Activated CD8-positive, alpha-beta memory T cell treated with anti-CD3 and anti-CD28 coated beads, Interleukin-2, amount 10 ng/mL, durations not matched to agents 7 days and 5 days (primary cell): ENCODE results near the gene CYP27C1. TPM values are rescaled to one million over a fixed set of nuclear protein-coding genes. Genes with fewer than 3 reads are reported as not detected.

ENCODE experiments used
- ATAC-seq: fragments of 150-1000 bp; cut with Tn5 transposase; one replicate; pipeline ENCODE4 v1.10.0; 2021; ENCODE audit warnings: moderate library complexity
- CTCF ChIA-PET: fragments of 350-600 bp; sonication (Branson Sonifier 250); formaldehyde crosslinking; loops from one replicate; lab custom pipeline; 2021; ENCODE audit warnings: antibody characterized with exemption; lab: Charles Lee
- DNase-seq: peaks from one replicate; pipeline ENCODE4 v3.0.0-alpha.2; 2020
- H3K27ac Mint-ChIP-seq: one replicate; pipeline ENCODE4 v1.8.0; 2021; ENCODE audit warnings: mild to moderate bottlenecking, mixed read lengths
- H3K27me3 Mint-ChIP-seq: one replicate; pipeline ENCODE4 v1.8.0; 2021; ENCODE audit warnings: mixed read lengths
- H3K36me3 Mint-ChIP-seq: one replicate; pipeline ENCODE4 v1.8.0; 2021; ENCODE audit warnings: mild to moderate bottlenecking, mixed read lengths
- H3K4me1 Mint-ChIP-seq: one replicate; pipeline ENCODE4 v1.8.0; 2021; ENCODE audit warnings: mixed read lengths
- H3K4me3 Mint-ChIP-seq: one replicate; pipeline ENCODE4 v1.8.0; 2021; ENCODE audit warnings: mild to moderate bottlenecking, moderate library complexity, mixed read lengths
- H3K9me3 Mint-ChIP-seq: one replicate; pipeline ENCODE4 v1.8.0; 2022; ENCODE audit warnings: low read depth, mixed read lengths
- total RNA-seq, 2 experiments: library from RNA; stranded (reverse); gene quantifications; one replicate each; pipeline ENCODE4 v1.2.3, GENCODE V29; 2021

The CYP27C1 gene
- total RNA-seq, 2 experiments from 2014 or later: not detected

DNA sequence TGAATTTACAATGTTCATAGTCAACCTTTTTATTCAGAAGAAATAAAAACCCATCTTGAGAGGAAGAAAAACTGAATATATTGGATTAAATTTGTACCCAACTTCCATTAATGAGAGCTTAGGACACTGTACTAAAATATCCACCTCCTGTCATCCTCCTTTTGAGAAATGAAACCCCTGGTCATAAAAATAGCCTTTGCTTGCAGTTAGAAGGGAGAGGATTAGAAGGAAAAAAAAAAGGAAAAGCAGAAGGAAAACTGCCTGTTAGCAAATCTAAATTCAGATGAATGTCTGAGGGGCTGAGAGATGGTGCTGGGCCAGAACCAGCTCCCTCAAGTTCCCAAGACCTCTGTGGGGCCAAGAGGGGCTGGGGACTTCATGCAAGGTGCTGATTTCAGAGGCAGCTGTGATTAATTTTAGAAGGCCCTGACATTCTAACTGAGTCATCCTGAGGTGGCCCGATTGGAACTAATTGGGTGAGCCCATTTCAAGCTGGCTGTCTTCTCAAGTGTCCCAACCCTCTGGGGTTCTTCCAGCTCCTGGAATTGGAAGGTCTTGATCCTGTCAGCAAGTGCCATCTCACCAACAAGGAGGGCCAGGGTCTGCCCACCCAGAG, 74.7 kb downstream of the CYP27C1 start:
- Mint-ChIP-seq H3K36me3 (no peaks in the 10 kb centered on the region), H3K4me1 (no peaks in the 10 kb centered on the region), H3K4me3 (no peak overlapping the region), H3K27ac (no peak overlapping the region), H3K27me3 (peaks cover 8% of the 10 kb centered on the region), H3K9me3 (no peaks in the 10 kb centered on the region)
- DNase-seq: no peak
- CTCF ChIA-PET: interaction anchor here (1.2 kb wide), 1 partner anchor 95 kb away, joined by 3 read pairs; no protein-coding TSS in a partner anchor
- ATAC-seq: no peak

DNA sequence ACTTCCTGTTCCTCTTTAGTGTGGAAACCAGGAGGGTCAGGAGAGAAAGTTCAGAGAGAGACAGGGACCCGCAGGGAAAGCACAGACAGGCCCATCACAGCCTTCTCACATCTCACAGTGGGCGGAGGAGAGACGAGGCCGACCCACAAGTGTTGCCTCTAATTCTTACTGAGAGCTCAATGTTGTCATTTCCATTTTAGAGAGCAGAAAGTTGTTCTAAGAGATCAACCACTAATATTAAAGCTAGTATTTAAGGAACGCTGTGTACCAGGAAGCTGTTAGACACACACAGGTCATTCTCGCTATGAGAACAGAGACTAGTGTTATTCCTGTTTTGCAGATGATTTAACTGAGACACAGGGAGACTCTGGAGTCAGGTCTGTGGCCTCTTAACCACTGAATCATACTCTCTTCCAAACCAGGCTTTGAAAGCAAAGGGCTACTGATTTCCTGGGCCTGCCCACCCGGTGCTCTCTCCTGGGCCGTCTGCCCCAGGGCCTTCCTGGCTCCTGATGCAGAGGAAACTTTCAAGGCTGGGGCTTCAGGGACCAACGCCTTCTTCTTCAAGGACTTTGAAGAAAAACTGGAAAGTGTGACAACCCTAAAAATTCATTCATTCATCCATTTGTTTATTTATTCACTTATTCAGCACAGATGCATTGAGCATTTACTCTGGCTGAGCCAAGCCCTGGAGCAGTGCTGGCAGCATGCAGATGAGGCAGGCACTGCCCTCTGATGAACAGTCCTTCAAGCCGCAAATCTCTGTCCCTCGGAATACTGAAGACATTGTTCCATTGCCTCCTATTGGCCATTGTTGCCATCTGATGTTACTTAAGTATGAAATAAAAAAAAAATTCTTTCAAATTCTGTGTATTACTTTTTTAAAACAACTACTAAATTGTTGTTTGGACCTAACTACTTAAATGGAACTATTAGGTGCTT, 76.0 kb downstream of the CYP27C1 start:
- CTCF ChIA-PET: no interaction called here
- no peak for ATAC-seq
- Mint-ChIP-seq H3K9me3 (no peaks in the 10 kb centered on the region), H3K4me3 (no peak overlapping the region), H3K27ac (no peak overlapping the region), H3K36me3 (no peaks in the 10 kb centered on the region), H3K27me3 (peaks cover 12% of the 10 kb centered on the region), H3K4me1 (no peaks in the 10 kb centered on the region)
- no peak for DNase-seq

DNA sequence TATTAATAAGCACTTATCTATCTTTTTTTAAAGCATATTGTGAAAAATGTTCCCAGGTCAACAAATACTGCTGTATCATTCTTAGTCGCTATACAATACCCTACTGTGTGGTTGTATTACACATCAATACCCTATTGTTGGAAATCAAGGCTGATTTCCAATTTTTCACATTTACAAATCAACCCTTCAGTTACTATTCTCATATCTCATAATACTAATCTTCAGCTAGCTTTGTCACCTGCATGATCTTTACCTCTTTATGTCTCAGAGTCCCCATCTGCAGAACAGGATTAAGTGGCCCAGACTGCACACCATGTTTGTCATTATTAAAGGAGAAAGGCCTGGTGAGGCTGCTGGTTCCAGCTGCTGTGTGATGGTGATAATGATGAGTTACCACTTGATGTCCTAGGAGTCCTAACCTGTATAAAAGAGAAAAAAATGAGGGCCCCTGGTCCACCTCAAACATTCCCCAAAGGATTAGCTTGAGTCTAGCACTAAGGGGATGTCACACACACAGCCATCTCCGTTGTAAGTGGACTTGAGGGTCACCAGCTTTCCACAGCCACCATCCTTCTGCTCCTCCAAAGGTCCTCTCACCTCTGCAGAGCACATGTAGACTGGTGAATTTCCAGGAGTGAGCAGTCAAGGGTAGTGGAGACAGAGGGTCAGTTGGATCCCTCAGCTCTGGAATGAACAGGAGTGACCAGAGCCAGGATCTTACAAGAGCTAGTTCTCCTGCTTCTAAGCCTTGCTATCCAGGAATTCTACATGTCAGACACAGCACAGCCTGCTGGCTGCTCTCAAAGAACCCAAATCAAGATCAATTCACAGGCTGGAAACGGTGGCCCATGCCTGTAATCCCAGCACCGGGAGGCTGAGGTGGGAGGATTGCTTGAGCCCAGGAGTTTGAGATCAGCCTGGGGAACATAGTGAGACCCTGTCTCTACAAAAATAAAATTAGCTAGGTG, 77.2 kb downstream of the CYP27C1 start:
- CTCF ChIA-PET: interaction anchor here (0.6 kb wide), 1 partner anchor 1083 kb away, joined by 3 read pairs; no protein-coding TSS in a partner anchor
- H3K4me3 Mint-ChIP-seq: no peak overlapping the region
- peaks cover 12% of the 10 kb centered on the region for H3K27me3 Mint-ChIP-seq
- no peak for ATAC-seq
- no peaks in the 10 kb centered on the region for H3K36me3 Mint-ChIP-seq
- DNase-seq: no peak
- no peaks in the 10 kb centered on the region for H3K4me1 Mint-ChIP-seq
- H3K9me3 Mint-ChIP-seq: no peaks in the 10 kb centered on the region
- H3K27ac Mint-ChIP-seq: no peak overlapping the region

DNA sequence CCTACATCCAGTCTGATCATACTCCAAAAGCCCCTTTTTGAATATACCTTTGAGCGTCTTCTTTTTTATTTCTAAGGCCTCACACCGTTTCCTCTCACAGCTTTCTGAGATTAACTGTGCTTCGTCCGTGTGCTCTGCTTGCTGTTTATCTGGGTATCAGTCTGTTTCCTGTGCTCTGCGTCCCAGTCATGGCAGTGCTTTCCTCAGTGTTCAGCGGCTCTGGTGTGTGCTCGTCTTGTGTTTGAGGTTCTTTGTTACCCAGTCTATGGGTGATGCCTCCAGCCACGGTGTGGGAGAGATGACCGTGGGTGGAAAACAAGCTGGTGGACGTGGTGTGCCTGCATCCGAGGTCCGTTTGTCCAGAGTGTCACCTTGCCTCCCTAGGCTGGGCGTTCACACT, 79.6 kb downstream of the CYP27C1 start:
- H3K4me3 Mint-ChIP-seq: no peak overlapping the region
- H3K27ac Mint-ChIP-seq: no peak overlapping the region
- H3K4me1 Mint-ChIP-seq: no peaks in the 10 kb centered on the region
- no peaks in the 10 kb centered on the region for H3K9me3 Mint-ChIP-seq
- peaks cover 12% of the 10 kb centered on the region for H3K27me3 Mint-ChIP-seq
- CTCF ChIA-PET: interaction anchor here (1.0 to 1.2 kb wide), 2 partner anchors 19 to 502 kb away, joined by 3 to 4 read pairs; no protein-coding TSS in a partner anchor
- no peaks in the 10 kb centered on the region for H3K36me3 Mint-ChIP-seq
- no peak for ATAC-seq
- no peak for DNase-seq

DNA sequence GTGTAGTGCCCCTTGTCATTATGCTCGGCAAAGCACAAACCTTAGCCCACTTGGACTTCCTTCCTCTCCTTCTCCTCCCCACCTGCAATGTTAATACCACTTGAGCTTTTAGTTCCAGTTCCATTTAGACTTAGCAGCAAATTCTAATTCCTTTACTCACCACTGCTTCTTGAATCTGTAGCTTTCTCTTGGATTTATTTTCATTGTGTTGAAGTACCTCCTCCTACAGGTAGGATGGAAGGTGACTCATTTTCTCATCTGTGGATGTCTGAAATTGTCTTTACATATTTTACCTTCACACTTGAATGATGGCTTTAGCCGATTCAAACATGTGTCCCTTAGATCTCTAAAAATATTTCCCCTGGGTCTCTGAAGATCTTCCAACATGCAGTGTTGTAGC, 80.3 kb downstream of the CYP27C1 start:
- Mint-ChIP-seq H3K4me3 (no peak overlapping the region), H3K4me1 (no peaks in the 10 kb centered on the region), H3K36me3 (no peaks in the 10 kb centered on the region), H3K9me3 (no peaks in the 10 kb centered on the region), H3K27me3 (peaks cover 12% of the 10 kb centered on the region), H3K27ac (no peak overlapping the region)
- DNase-seq (no peak), ATAC-seq (no peak)
- CTCF ChIA-PET: interaction anchor here (1.0 to 1.2 kb wide), 4 partner anchors 18 to 502 kb away, joined by 3 to 4 read pairs (median 3); no protein-coding TSS in a partner anchor

DNA sequence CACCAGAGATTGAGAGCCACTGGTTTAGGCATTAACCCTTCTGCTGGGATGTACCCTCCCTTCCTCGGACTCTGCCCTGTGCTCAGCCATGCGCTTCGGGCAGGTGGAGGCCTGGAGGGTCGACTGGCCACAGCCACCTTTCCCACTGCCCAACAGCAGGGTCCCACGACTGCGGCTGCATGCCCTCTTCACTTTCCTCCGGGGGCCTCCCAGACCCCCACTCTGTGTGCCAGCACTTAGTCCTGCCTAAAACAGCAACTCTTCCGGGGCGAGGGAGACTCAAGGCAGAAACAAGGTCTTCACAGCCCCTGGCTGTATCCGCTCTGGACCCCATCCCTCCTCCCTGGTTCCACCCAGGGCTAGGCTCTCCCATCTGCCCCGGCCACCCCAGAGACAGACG, 81.8 kb downstream of the CYP27C1 start:
- ATAC-seq (no peak), DNase-seq (no peak)
- Mint-ChIP-seq H3K4me1 (no peaks in the 10 kb centered on the region), H3K9me3 (no peaks in the 10 kb centered on the region), H3K4me3 (no peak overlapping the region), H3K27ac (no peak overlapping the region), H3K27me3 (peaks cover 15% of the 10 kb centered on the region), H3K36me3 (no peaks in the 10 kb centered on the region)
- CTCF ChIA-PET: no interaction called here

DNA sequence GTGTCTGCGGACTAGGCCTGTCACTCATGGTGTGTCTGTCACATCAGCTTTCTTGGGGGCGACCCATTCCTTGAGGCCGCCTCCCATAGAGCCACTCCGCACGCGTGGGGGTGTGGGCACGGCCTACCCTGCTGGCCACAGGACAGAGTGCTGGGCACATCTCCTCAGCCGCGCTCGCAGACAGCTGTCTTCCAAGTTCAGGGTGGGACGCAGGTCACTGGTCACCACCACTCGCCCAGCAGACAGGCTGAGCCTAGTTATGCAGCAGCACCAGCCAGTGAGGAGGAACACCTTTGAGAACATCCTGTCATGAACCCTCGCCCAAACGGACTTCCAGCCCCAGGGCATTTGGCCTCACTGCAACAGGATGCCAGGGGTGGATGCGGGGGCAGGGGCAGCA, 82.4 kb downstream of the CYP27C1 start:
- H3K36me3 Mint-ChIP-seq: no peaks in the 10 kb centered on the region

DNA sequence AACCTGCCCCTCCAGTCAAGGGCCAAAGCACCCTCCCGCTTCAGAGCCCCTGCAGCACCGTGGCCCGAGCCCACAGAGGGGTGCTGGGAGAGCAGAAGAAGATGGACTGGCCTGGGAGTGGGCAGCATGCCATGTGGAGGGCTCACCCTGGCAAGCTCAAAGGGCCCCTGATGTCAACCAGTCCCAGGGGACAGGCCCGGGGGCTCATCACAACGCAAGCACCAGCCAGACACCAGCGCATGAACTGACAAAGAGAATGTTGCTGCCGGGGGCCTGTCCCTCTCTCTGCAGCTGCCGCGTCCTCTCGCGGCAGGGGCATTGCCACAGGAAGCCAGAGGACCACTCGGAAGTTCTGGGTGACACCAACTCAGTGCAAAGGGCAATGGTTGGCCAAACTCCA, 82.9 kb downstream of the CYP27C1 start:
- peaks cover 15% of the 10 kb centered on the region for H3K27me3 Mint-ChIP-seq
- no peak for DNase-seq
- no peaks in the 10 kb centered on the region for H3K36me3 Mint-ChIP-seq
- no peak overlapping the region for H3K27ac Mint-ChIP-seq
- ATAC-seq: no peak
- no peaks in the 10 kb centered on the region for H3K9me3 Mint-ChIP-seq
- no peaks in the 10 kb centered on the region for H3K4me1 Mint-ChIP-seq
- H3K4me3 Mint-ChIP-seq: no peak overlapping the region
- CTCF ChIA-PET: no interaction called here

More for the DNA sequence above, 82.4 kb downstream of the CYP27C1 start:
- CTCF ChIA-PET: no interaction called here
- DNase-seq (no peak), ATAC-seq (no peak)
- Mint-ChIP-seq H3K9me3 (no peaks in the 10 kb centered on the region), H3K27ac (no peak overlapping the region), H3K4me3 (no peak overlapping the region), H3K27me3 (peaks cover 15% of the 10 kb centered on the region), H3K4me1 (no peaks in the 10 kb centered on the region)

DNA sequence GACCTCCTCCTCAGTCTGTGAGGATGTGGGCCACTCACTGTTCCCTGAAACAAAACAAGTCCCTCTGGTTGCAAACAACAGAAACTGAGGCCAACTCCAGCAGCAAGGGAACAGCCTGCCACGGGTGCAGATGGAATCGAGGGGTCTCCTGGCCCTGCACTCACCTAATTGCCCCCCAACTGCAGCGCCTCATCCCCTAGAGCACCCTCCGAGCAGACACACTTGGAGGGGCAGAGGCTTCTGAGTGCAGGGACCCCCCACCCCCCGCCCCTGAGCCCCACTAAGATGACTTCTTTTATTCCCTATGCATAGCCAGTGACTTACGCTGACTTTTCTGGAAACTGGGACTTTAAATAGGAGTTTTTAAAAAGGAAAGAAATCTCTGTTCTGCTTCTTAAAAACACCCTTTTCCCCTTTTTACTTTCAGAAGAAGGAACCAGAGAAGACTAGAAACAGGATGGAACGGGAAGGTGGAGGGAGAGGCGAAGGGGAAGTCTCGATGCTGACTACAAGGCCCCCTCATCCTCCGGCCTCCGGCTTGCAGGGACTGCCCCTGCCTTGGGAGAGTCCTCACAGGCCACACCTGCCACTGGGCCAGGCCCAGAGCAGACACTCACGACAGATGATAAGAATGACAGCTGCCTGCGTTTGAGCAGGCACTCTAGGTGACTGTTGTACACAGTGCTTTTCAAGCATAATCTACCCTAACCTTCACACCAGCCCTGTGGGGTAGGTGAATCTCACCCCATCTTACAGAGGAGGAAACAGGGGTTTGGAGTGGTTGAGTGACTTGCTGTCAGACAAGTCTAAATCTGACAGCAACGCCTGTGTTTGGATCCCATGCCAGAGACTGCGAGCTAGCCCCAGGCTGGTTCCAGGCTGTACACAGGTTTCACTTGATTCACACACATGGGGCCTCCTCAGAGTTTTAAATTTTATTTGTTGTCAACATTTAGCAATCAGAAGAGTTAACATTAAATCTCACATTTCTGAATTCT, 85.0 kb downstream of the CYP27C1 start:
- Mint-ChIP-seq H3K27ac (no peak overlapping the region), H3K27me3 (peaks cover 9% of the 10 kb centered on the region), H3K4me3 (no peak overlapping the region), H3K4me1 (no peaks in the 10 kb centered on the region), H3K36me3 (no peaks in the 10 kb centered on the region), H3K9me3 (no peaks in the 10 kb centered on the region)
- DNase-seq: no peak
- no peak for ATAC-seq
- CTCF ChIA-PET: no interaction called here

DNA sequence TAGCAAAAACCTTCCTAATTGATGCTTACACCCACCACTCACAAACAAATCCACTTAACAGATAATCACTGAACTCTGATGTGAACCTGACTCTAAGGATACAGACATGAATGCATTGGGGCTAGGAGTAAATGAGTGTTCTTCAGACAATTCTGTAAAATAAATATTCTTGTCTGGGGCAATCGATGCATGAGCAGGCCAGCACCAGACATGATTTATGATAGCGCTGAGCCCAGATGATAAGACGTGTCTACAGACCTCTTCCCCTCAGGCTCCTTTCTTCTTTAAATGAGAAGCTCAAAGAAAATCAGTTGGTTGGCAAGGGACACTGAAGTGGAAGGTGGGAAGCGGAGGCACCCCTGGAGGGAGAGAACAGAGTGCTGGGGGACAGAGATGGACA, 85.9 kb downstream of the CYP27C1 start:
- Mint-ChIP-seq H3K4me3 (no peak overlapping the region), H3K27ac (no peak overlapping the region), H3K27me3 (peaks cover 3% of the 10 kb centered on the region), H3K36me3 (no peaks in the 10 kb centered on the region), H3K4me1 (no peaks in the 10 kb centered on the region), H3K9me3 (no peaks in the 10 kb centered on the region)
- CTCF ChIA-PET: no interaction called here
- no peak for ATAC-seq
- DNase-seq: no peak
